HS-5 (cell line): Measurements from ENCODE around the gene SAMD3.
"Not testable (repeated sequence)": the region's sequence is repeated elsewhere in the genome, so short reads cannot be mapped to it uniquely, and the experiment has no call there.

Source experiments
- DNase-seq: peaks from one replicate; pipeline ENCODE4 v3.0.0-alpha.2; 2012; ENCODE audit warnings: low read depth

The SAMD3 gene

DNA sequence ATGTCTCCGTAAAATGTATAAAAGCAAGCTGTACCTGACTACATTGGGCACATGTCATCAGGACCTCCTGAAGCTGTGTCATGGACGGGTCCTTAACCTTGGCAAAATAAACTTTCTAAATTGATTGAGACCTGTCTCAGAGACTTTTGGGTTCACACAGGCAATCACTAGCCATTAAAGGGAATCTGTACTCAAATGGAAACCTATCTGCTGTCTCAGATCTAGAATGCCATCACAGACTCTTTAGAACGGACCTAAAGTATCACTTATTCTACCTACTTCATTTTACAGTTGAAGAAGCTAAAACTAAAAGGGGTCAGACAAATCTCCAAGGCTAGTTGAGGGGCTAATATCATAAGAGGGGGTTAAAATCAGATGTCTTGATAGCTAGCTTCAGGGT, 11.1 kb downstream of the SAMD3 start:
- DNase-seq: no peak

DNA sequence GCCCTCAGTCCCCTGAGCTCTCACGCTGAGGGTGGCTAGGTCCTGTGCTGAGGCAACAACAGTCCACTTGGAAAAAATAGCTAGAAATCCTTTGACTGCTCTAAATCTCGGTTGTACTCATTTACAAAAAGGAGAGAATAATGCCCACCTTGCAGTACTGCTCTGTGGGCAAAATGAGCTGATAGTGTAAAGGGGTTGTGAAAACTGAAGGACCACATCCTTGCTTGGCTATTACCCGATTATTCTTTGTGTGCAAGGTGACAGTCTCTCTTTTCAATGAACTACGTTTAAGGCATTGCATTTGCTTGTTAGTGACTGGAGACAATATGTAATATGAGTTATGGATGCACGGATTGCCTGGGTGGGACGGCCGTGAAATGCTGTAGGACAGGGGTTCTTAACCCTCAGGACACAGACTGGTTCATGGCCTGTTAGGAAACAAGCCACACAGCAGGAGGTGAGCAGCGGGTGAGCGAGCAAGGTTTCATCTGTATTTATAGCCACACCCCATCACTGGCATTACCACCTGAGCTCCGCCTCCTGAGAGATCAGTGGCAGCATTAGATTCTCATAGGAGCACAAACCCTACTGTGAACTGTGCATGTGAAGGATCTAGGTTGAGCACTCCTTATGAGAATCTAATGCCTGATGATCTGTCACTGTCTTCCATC, 14.6 kb downstream of the SAMD3 start:
- no peak for DNase-seq

DNA sequence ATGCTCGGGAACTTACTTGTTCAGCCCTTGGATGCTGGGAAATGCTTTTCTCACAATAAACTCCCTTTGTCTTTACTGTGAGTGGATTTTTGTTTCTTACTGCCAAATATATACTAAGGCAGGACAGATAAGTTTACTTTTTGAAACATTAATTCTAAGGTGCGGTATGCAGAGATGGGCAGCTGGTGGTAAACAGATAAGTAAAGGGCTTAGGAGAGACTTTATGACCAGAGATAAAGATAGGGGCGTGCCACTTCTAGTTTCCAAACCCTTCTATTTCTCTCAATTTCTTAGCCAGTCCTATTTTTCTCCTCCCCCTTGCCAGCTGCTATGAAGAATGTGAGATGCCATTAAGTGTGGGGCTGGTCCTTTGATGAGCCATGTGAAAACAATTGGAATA, 16.3 kb downstream of the SAMD3 start:
- DNase-seq: no peak

DNA sequence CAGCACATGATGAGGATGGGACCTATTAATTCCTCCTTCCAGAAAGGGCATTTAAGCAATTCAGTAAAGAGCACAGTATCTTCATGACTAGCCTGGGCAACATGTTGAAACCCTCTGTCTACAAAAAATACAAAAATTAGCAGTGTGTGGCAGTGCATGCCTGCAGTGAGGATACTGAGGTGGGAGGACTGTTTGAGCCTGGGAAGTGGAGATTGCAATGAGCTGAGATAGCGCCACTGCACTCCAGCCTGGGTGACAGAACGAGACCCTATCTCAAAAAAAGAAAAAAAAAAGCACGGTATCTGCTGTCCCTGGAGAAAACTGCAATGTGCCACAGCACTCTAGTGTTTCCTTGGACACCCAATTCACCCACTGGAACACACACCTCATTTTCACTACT, 18.4 kb downstream of the SAMD3 start:
- no peak for DNase-seq

DNA sequence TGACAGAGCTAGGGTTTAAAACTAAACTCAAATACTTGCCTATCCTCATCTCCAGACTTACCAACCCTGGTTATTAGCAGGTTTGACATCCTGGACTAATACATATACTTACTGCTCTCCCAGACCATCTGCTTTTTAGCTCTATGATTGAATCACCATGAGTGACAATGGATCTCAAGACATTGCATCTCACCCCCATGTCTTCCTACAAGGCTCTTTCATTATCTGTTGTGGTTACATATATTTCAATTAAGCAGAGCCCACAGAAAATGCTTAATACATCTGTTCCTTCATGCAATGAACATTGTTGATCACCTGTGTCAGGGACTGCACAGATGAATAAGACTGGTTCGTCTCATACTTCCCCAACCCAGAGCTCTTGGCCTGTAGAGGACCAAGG, 19.4 kb downstream of the SAMD3 start:
- no peak for DNase-seq

DNA sequence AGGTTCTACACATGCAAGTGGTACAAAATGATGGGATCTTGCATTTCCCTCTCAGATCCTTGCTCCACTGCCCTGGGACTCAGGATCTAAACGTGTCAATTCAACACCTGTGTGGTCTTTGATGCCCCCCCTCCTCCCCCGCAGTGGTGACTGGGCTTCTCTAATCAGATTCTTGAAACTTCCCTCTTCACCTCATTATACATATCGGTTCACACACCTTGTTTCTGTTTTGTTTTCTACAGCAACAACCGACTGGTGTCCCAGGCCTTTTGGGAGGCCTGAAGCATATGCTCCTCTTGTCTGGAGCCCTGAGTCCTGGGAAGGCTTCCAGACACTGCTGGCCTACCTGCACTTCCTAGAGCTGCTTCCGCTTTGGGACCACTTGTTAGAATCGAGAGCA, 20.0 kb downstream of the SAMD3 start:
- DNase-seq: no peak

DNA sequence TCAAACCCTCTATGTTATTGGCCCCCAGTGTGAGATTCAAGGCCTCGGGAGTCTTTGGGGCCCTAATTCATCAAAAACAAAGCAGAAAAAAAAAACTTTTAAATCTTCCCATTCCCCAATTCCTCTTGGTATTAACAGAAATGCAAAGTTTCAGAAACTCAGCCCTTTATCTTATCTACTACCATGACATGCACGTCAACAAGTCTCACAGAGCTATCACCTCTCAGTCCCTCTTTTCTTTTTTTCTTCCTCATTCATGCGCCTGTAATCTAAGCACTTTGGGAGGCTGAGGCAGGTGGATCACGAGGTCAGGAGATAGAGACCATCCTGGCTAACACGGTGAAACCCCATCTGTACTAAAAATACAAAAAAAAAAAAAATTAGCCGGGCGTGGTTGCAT, 22.7 kb downstream of the SAMD3 start:
- DNase-seq: no peak

DNA sequence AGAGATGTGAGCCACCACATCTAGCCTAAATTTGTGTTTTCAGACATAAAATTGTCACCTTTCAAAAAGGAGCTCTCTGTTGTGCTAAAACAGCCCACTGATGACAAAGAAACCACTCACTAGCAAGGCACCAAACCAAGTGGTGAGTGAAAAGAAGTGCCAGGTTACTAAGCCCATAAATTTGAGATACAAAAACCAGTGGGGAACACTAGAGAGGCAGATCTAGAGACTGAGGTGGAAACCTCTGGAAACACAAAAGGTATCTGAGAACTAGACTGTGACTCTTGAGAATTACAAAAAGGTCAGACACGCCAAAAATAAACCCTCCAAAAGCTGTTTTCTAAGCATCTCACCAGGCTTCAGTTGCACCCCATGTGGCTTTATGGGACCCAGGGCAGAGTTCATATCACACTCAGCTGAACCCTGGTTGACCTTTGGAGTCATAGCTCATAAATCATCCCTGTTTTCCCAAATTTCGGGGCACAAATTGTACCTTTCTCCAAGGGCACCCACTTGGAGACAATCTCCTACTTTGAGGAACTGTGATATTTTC, 24.2 kb downstream of the SAMD3 start:
- DNase-seq: no peak

DNA sequence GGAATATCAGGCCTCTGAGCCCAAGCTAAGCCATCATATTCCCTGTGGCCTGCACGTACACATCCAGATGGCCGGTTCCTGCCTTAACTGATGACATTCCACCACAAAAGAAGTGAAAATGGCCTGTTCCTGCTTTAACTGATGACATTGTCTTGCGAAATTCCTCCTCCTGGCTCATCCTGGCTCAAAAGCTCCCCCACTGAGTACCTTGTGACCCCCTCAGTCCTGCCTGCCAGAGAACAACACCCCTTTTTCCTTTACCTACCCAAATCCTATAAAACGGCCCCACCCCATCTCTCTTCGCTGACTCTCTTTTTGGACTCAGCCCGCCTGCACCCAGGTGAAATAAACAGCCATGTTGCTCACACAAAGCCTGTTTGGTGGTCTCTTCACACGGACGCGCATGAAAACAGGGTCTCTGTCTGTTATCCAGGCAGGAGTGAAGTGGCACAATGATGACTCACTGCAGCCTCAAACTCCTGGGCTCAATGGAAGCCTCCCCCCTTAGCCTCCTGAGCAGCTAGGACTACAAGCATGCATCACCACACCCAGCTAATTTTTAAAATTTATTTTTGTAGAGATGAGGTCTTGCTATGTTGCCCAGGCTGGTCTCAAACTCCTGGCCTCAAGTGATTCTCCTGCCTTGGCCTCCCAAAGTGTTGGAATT, 24.8 kb downstream of the SAMD3 start:
- DNase-seq: not testable (repeated sequence)

DNA sequence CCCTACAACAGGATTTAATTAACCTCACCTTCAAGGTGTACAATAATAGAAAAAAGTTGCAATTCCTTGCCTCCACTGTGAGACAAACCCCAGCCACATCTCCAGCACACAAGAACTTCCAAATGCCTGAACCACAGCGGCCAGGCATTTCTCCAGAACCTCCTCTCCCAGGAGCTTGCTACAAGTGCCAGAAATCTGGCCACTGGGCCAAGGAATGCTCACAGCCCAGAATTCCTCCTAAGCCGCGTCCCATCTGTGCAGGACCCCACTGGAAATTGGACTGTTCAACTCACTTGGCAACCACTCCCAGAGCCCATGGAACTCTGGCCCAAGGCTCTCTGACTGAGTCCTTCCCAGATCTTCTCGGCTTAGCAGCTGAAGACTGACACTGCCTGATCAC, 28.3 kb downstream of the SAMD3 start:
- not testable (repeated sequence) for DNase-seq

DNA sequence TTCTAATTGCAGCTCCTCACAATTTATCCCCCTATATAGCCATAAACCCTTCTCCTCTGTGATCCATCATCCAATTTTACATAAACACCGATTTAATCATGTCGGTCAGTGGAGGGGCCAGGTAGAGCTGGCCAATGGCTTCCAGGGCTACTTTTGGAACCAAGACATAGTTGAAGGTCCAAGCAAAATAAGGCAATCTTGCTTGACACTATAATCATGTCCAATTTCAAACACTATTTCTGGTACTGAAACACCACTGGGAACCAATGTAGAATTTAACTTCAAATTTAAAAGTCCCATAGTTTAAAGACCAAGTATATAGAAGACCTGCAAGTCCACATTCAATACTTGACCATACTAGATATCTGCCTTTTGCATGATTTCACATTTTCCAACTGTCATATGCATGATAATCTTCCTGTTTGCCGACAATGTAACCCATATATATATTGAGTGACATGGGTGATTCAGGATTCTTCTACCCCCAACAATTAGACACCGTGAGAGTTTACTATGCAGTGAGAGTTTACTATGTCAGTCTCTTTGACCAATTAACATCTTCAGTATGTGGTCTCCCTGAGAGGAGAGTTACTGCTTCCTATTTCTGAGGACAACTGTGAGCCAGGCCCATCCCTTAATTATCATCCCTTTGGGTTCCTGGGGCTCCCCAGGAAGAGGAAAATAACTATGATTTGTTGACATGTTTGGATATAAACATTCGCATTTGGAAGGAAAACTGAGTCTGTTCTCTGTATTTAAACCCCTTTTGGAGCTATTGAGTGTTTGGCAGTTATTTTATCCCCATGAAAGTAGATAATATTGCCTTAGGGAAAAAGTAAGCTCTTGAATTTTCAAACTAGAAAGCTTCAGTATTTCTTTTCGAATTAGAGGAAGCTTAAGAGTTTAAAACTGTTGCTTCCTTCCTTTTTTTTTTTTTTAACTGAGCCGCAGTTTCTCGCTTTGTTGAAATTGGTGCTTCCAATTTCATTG, 31.8 kb downstream of the SAMD3 start:
- no peak for DNase-seq

DNA sequence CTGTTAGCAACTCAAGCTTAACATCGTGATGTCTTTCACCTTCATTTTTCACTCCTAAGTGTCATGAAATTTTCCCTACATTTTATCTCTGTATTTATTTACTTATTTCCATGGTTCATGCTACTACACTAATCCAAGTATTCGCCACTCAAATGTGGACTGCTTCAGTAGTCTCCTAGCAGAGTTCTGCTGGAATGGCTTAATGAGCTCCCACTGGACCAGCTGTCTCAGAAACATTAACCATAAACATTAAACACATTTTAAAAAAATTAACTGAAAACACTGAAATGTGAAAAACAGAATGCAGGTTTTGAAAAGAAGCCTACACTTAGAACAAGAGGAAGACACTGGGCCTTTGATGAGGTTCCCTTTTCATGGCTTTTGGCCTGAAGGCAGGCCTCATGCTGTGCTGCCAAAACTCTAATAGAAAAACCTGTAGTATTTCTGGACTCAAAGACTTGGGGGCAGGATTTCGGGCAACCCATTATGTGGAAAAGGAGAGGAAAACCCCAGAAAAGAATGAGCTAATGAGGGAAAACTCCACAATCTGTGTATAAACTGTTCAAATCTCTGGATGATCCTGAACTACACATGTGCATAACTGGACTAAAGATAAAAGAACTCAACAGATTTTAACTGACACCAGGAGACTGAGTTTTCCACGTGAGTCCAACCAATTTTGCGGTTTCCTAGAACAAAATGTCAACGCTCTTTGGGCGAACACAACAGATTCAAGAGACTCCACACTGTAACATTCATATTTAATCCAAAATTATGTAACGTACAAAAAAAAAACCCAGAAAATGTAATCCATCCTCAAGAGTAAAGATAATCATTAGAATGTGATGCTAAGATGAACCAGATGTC, 33.0 kb downstream of the SAMD3 start:
- DNase-seq: no peak

DNA sequence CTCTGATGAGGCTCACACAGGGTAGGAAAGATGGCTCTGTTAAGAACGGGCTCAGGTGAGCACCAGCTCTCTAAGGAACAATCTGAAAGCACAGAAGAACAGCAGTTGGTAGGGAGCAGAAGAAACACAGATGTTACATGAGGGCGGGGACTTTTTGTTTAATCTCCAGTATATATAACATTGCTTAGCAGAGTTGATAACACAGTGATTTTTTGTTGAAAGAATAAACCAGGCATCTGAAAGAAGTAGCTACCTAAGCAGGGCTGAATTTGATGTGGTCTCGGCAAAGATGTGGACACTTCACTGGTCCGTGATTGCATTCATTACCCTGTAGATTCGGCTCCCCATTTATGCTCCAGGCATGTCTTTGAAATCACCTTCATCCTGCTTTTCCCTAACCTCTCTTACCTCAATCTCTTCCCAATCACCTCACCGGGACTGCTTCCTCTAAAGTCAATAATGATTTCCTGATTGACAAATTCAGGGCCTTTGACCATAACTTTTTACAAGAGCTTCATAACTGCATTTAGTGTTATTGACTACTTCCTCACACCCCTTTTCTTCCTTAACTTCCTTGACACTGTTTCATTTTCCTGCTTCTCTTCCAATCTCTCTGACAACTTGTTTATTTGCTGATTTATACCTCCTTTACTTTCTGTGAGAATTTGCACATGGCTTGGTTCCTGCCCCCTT, 34.4 kb downstream of the SAMD3 start:
- no peak for DNase-seq

DNA sequence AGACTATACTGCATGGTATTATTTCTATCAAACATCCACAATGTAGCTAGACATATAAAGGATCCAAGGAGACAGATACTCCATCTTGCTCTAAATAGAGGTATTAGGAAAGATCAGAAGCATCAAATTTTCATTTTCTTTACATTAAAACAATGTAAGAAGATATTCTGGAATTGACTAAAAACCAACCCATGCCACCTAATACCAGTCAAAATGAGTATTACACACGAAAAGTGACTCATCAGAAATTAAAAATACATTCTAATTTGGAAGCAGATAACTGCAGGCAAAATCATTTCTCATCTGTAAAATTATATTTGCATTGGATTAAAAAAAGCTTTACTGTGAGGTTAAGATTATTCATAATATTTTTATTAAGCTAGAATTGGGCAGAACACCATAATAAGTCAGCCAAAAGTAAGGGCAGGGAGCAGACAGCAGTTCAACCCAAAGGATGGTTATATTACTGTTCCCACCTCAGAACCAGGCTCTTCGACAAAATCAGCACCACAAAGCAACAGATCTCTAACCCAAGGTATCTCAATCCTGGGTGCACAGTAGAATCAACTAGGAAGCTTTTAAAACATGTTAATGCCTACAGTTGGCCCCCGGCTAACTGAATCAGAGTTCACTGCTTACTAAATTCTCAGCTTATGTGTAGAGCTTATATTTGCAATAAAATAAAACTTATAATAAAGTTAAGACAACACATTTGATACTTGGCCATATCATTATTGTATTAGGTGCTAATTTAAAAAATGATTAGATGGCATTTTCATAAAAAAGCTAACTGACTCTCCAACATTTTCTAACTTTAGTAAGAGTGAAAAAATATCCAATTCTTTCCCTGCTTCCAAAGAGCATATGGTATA, 35.2 kb downstream of the SAMD3 start:
- no peak for DNase-seq

DNA sequence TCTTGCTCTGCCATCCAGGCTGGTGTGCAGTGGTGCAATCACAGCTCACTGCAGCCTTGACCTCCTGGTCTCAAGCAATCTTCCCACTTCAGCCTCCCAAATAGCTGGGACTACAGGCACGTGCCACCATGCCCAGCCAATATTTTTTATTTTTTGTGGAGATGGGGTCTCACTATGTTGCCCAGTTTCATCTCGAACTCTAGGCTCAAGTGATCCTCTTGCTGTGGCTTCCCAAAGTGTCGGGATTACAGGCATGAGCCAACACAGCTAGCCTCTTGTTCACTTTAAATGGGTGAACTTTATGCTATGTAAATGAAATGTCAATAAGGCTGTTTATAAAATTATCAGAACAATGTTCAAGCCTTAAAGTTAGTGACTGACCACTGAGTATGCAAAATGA, 37.1 kb downstream of the SAMD3 start:
- no peak for DNase-seq

DNA sequence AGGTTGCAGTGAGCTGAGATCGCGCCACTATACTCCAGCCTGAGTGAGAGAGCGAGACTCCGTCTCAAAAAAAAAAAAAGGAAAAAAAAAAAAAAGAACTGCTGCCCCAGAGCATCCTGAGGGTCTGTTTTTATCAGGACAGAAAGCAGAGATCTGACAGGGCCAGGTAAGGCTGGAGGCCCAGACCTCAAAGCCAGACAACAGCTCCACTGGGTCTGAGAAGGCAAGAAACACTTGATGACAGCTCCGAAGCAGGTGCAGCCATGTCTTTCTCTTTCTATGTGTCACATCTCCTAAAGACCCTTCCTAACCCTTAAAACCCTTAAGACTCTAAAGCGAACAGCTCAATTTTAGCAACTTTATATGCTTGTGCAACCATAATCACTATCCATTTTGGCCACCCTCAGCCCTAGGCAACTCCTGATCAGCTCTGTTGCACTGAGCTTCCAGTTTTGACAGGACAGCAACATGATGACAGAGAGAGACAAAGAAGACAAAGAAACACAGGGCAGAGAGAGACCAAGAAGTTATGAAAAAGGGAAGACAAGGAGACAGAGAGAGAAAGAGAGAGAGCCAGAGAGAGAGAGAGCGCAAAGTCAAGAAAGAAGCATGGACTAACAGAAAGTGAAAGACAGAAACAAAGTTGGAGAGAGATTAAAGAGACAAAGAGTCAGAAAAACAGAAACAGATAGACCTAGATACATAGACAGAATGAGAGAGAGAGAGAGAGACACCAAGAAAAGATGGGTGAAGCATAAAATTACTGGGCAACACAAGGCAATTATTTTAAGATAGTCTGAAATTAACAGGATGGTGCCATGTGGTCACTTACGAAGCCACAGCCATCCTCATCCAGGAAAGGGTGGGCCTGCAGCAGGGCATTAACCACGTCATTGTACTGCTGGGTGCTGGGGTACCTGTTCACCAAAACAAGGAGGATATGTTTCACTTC, 39.2 kb downstream of the SAMD3 start:
- no peak for DNase-seq

DNA sequence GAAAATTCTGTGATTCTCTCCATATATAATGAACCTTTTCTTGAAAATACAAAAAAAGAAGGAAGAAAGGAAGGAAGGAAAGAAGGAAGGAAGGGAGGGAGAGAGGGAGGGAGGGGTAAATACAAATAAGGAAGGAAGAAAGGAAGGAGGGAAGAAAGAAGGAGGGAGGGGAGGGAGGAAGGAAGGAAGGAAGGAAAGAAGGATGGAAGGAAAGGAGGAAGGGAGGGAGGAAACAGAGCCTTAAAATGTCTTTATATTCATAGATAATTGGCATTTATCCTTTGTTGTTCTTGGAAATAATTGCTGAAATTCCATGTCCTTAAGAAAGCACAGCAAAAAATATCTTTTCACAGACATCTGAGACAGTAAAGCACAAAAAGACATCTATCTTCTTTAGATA, 40.3 kb downstream of the SAMD3 start:
- no peak for DNase-seq

DNA sequence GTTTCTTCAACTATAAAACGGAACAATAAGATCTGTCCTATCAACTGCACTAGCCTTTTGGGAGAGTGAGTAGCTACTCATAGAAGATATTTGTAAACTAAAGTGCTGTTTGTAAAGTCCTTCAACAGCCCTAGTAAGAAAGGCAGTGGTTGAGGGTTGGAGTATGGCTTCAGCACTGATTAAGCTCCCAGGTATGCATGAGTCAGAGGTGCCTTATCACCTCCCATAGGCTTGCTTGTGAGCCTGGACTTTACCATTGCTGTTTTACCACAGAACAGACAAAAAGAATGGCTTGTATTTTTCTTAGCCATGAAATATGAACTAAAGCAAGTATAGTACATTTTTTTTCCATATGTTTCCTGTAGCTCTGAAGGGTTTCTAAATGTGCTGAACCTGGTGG, 44.1 kb downstream of the SAMD3 start:
- DNase-seq: peak; percentile 83

DNA sequence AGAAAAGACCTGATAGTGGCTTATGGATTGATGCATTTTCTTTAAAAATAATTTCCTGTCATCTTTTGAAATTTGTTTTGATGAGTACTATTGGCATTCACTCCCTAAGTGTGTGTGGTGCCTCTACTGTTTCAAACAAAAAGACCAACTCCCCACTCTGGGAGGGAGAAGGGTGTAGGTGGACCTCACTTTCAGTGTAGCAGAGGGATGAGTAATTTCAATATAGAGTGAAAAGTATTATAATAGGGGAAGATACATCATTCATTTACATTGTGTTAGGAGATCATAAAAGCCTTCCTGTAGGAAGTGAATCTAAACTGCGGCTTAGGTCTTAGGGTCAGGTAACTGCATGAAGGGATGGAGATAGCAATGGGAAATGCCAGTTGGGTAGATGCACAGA, 46.4 kb downstream of the SAMD3 start:
- DNase-seq: no peak
